Osteocyte (in vitro differentiated cells): ENCODE data around the gene FAM177A1. TPM values are rescaled to one million over a fixed set of nuclear protein-coding genes. Genes with fewer than 3 reads are reported as not detected.

Source experiments
- DNase-seq: peaks from one replicate; pipeline ENCODE4 v3.0.0; 2021; ENCODE audit warnings: mixed read lengths; ENCODE audit not compliant: unreplicated experiment; ENCODE audit errors: extremely low spot score
- H3K27ac Mint-ChIP-seq: one replicate; pipeline ENCODE4 v1.8.0; 2021; ENCODE audit warnings: mild to moderate bottlenecking, mixed read lengths; ENCODE audit not compliant: unreplicated experiment
- H3K27me3 Mint-ChIP-seq: one replicate; pipeline ENCODE4 v1.8.0; 2021; ENCODE audit warnings: mixed read lengths; ENCODE audit not compliant: unreplicated experiment
- H3K36me3 Mint-ChIP-seq: one replicate; pipeline ENCODE4 v1.8.0; 2021; ENCODE audit warnings: mixed read lengths; ENCODE audit not compliant: unreplicated experiment
- H3K4me1 Mint-ChIP-seq: one replicate; pipeline ENCODE4 v1.8.0; 2021; ENCODE audit warnings: mixed read lengths; ENCODE audit not compliant: unreplicated experiment
- H3K4me3 Mint-ChIP-seq: one replicate; pipeline ENCODE4 v1.8.0; 2021; ENCODE audit warnings: mild to moderate bottlenecking, moderate library complexity, mixed read lengths; ENCODE audit not compliant: unreplicated experiment
- H3K9me3 Mint-ChIP-seq: one replicate; pipeline ENCODE4 v1.8.0; 2021; ENCODE audit warnings: mixed read lengths; ENCODE audit not compliant: unreplicated experiment
- total RNA-seq: library from RNA; stranded (reverse); gene quantifications from 2 replicates; pipeline ENCODE4 v1.2.1, GENCODE V29; 2021
- TF ChIP-seq, protein P1 (sequence below): fragments of 200-600 bp; sonication (generic); IDR thresholded peaks from 2 replicates; pipeline ENCODE4 v1.5.0; 2021; ENCODE audit warnings: antibody characterized with exemption, mild to moderate bottlenecking, moderate library complexity

Gene FAM177A1
- total RNA-seq, 1 donor from 2014 or later = 76.5 TPM

DNA sequence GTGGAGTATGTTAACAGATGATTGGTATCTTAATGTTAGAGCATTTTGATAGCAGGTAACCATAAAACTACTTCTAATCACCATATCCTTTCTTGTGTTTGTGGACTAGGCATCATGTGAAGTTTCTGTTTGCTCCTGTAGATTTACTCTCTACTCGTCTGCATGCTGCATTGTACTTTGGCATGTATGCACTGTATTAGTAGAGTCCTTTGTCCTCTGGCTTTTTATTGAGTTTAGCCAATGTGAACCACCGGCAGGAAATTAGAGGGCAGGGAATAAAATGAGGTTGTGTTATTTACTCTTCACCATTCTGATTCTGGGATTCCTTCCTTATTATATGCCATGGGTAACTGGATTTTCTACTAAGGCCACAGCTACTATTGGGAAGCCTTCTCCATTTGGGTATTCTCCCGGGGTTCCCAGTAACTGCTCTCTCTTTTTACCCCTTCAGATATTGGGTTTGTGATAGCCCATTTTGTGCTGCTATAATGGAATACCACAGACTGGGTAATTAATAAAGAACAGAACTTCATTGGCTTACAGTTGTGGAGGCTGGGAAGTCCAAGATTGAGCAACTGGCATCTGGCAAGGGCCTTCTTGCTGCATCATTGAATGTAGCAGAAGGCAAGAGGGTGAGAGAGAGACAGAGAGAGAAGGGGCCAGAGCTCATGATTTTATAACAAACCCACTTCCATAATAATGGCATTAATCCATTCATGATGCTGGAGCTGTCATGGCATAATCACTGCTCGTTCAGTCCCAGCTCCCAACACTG is 22.4 kb downstream of the FAM177A1 start:
- no peaks in the 10 kb centered on the region for H3K27me3 Mint-ChIP-seq
- TF ChIP-seq, protein P1, sequence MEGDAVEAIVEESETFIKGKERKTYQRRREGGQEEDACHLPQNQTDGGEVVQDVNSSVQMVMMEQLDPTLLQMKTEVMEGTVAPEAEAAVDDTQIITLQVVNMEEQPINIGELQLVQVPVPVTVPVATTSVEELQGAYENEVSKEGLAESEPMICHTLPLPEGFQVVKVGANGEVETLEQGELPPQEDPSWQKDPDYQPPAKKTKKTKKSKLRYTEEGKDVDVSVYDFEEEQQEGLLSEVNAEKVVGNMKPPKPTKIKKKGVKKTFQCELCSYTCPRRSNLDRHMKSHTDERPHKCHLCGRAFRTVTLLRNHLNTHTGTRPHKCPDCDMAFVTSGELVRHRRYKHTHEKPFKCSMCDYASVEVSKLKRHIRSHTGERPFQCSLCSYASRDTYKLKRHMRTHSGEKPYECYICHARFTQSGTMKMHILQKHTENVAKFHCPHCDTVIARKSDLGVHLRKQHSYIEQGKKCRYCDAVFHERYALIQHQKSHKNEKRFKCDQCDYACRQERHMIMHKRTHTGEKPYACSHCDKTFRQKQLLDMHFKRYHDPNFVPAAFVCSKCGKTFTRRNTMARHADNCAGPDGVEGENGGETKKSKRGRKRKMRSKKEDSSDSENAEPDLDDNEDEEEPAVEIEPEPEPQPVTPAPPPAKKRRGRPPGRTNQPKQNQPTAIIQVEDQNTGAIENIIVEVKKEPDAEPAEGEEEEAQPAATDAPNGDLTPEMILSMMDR = no peak
- no peak for DNase-seq
- peaks cover 41% of the 10 kb centered on the region for H3K36me3 Mint-ChIP-seq
- H3K9me3 Mint-ChIP-seq = no peaks in the 10 kb centered on the region
- no peaks in the 10 kb centered on the region for H3K4me1 Mint-ChIP-seq
- no peak overlapping the region for H3K4me3 Mint-ChIP-seq
- no peak overlapping the region for H3K27ac Mint-ChIP-seq

GRCh38 chr14:35072226-35072625 is 26.2 kb downstream of the FAM177A1 start:
- H3K36me3 Mint-ChIP-seq = peaks cover 45% of the 10 kb centered on the region
- H3K27ac Mint-ChIP-seq = no peak overlapping the region
- H3K27me3 Mint-ChIP-seq = no peaks in the 10 kb centered on the region
- TF ChIP-seq, protein P1 = no peak
- H3K4me3 Mint-ChIP-seq = no peak overlapping the region
- H3K4me1 Mint-ChIP-seq = no peaks in the 10 kb centered on the region
- H3K9me3 Mint-ChIP-seq = peaks cover 3% of the 10 kb centered on the region
- DNase-seq = no peak

- H3K36me3 Mint-ChIP-seq = peaks cover 37% of the 10 kb centered on the region
- H3K9me3 Mint-ChIP-seq = peaks cover 3% of the 10 kb centered on the region
- TF ChIP-seq, protein P1 = no peak
- DNase-seq = no peak
- no peak overlapping the region for H3K27ac Mint-ChIP-seq
- no peaks in the 10 kb centered on the region for H3K27me3 Mint-ChIP-seq
- no peak overlapping the region for H3K4me3 Mint-ChIP-seq
- H3K4me1 Mint-ChIP-seq = no peaks in the 10 kb centered on the region
Observed at GRCh38 chr14:35073486-35073885, 27.4 kb downstream of the FAM177A1 start.

DNA sequence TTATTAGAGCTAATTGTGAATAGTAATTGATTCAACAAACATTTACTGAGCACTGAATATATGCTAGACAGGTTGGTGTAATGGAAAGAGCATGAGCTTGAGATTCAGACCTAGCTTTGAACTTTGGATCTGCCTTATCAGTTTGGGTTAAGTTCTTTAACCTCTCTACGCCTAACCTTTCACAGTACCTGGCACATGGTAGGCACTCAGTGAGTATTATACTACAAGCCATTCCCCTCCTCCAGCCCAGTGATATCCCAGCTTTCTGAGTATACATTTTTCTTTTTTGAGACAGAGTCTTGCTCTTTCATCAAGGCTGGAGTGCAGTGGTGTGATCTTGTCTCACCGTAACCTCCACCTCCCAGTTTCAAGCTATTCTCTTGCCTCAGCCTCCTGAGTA is 32.0 kb downstream of the FAM177A1 start:
- no peaks in the 10 kb centered on the region for H3K4me1 Mint-ChIP-seq
- H3K27me3 Mint-ChIP-seq = no peaks in the 10 kb centered on the region
- DNase-seq = no peak
- H3K36me3 Mint-ChIP-seq = peaks cover 30% of the 10 kb centered on the region
- TF ChIP-seq, protein P1 = no peak
- H3K9me3 Mint-ChIP-seq = peaks cover 3% of the 10 kb centered on the region
- no peak overlapping the region for H3K27ac Mint-ChIP-seq
- H3K4me3 Mint-ChIP-seq = no peak overlapping the region

GRCh38 chr14:35079742-35080141 is 33.7 kb downstream of the FAM177A1 start:
- Mint-ChIP-seq H3K36me3 (peaks cover 33% of the 10 kb centered on the region), H3K4me3 (no peak overlapping the region), H3K9me3 (no peaks in the 10 kb centered on the region), H3K27ac (no peak overlapping the region), H3K4me1 (no peaks in the 10 kb centered on the region), H3K27me3 (no peaks in the 10 kb centered on the region)
- DNase-seq = no peak
- TF ChIP-seq, protein P1 = no peak
